ENCODE data around the gene JAK3. TPM values are rescaled to one million over a fixed set of nuclear protein-coding genes. Genes with fewer than 3 reads are reported as not detected.

JAK3 gene
- total and polyA plus RNA-seq, 2 of the 4 experiments (the other 2 are of a cell fraction), result 0.36 to 1.5 TPM

DNA sequence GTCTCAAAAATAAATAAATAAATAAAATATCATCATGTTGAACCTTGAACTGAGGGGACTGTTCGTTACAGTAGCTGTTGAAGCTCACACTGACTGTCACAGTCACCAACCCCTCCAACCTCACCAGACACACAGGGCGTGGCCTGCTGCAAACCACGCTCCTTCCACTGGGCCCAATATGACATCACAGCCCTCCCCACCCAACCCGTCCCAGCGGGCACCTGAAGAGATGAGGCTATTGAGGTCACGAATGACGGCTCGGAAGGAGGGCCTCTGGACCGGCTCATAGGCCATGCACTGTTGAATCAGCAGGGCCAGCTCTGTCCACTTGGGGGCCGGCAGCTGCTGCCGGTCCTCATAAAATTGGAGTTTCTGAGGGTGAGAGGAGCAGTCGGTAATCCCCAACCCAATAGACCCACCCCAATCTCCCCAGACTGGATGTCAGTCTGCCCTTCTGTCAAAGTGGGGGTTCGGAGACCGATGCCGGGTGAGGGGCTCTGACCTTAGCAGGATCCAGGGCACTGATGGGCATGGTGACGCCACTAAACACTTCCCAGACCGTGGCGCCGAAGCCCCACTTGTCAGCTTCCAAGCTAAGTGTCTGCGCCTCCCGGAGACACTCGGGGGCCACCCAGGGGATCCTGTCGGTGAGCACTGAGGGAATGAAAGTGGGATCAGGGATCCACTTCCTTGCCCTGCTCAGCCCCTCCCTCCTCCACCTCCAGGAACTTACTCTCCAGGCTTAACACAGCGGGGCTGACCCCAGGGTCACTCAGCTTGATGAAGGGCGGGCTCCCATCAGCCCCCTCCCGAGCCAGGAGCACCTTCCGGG lies 13.2 kb downstream of the JAK3 start:
- no peak overlapping the region for H3K27ac ChIP-seq (ENCODE audit: insufficient read depth, low read length)
- no peak overlapping the region for H2AFZ ChIP-seq (replicated peaks; ENCODE audit: low read length, poor library complexity)
- no peak overlapping the region for H2BK15ac ChIP-seq (ENCODE audit: low read depth, low read length)
- in situ Hi-C loops (cut with MboI; ENCODE audit: low sequenced_read_pairs), result no loop called here
- H3K18ac ChIP-seq (ENCODE audit: low read depth, low read length), result no peak overlapping the region
- no peak overlapping the region for H3K4me2 ChIP-seq (ENCODE audit: low read depth, low read length)
- H3K27me3 ChIP-seq (ENCODE audit: control insufficient read depth, insufficient read depth, low read length), result peaks cover 52% of the 10 kb centered on the region
- TF ChIP-seq CEBPB (IDR thresholded peaks at IDR 0.05; ENCODE audit: low read depth, low read length), result no peak
- TF ChIP-seq, protein P1, sequence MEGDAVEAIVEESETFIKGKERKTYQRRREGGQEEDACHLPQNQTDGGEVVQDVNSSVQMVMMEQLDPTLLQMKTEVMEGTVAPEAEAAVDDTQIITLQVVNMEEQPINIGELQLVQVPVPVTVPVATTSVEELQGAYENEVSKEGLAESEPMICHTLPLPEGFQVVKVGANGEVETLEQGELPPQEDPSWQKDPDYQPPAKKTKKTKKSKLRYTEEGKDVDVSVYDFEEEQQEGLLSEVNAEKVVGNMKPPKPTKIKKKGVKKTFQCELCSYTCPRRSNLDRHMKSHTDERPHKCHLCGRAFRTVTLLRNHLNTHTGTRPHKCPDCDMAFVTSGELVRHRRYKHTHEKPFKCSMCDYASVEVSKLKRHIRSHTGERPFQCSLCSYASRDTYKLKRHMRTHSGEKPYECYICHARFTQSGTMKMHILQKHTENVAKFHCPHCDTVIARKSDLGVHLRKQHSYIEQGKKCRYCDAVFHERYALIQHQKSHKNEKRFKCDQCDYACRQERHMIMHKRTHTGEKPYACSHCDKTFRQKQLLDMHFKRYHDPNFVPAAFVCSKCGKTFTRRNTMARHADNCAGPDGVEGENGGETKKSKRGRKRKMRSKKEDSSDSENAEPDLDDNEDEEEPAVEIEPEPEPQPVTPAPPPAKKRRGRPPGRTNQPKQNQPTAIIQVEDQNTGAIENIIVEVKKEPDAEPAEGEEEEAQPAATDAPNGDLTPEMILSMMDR (conservative IDR thresholded peaks at IDR 0.05; ENCODE audit: low read depth, low read length), result peak; percentile 11; the same call in 1 of the 2 replicates
- H4K8ac ChIP-seq (ENCODE audit: low read depth in 2 of 2, low read length in 2 of 2), result no peak overlapping the region
- no peak for DNase-seq
- H3K23ac ChIP-seq (ENCODE audit: low read depth, low read length), result no peak overlapping the region
- peaks cover 2% of the 10 kb centered on the region; the same call in 1 of the 2 replicates for H3K4me1 ChIP-seq (ENCODE audit: control insufficient read depth, insufficient read depth, low read length)
- H3K9ac ChIP-seq (ENCODE audit: low read depth, low read length), result no peak overlapping the region
- H2AK5ac ChIP-seq (ENCODE audit: low read depth, low read length), result no peak overlapping the region
- no peaks in the 10 kb centered on the region for H3K79me1 ChIP-seq (ENCODE audit: low read depth in 1 of 2, low read length in 2 of 2)
- no CpG with 5 or more reads among the region's 27 CpGs for WGBS, 2 experiments (ENCODE audit: extremely low coverage in 2 of 2, insufficient read length in 1 of 2)
- ATAC-seq (ENCODE audit: low read depth), result no peak
- H3K56ac ChIP-seq (ENCODE audit: extremely low read depth, insufficient read depth, low read length), result no peak overlapping the region
- H3K14ac ChIP-seq (replicated peaks; ENCODE audit: low read depth, low read length), result no peak overlapping the region
- H2BK20ac ChIP-seq (ENCODE audit: low read depth, low read length), result no peak overlapping the region
- POLR2A ChIA-PET (ENCODE audit: unreplicated experiment), result no interaction called here
- H3K9me3 ChIP-seq (ENCODE audit: control insufficient read depth, insufficient read depth, low read length), result no peaks in the 10 kb centered on the region
- no TSS peak for BruUV-seq (replicated peaks)
- H3K4ac ChIP-seq (ENCODE audit: low read depth, low read length), result no peak overlapping the region
- no peak overlapping the region for H2BK120ac ChIP-seq (ENCODE audit: low read depth, low read length)
- H2BK5ac ChIP-seq (ENCODE audit: low read depth, low read length, poor library complexity, severe bottlenecking), result no peak overlapping the region
- no peaks in the 10 kb centered on the region for H4K20me1 ChIP-seq (ENCODE audit: insufficient read depth, low read length)
- no peaks in the 10 kb centered on the region for H3K36me3 ChIP-seq (ENCODE audit: control insufficient read depth, insufficient read depth, low read length)
- H4K5ac ChIP-seq (ENCODE audit: low read depth, low read length), result no peak overlapping the region
- no peak overlapping the region for H3K4me3 ChIP-seq (ENCODE audit: insufficient read depth, low read depth, low read length)
- H4K91ac ChIP-seq (ENCODE audit: insufficient read depth, low read depth, low read length), result no peak overlapping the region
- dilution Hi-C loops (cut with HindIII; ENCODE audit: low sequenced_read_pairs, unreplicated experiment), result no loop called here
- no peaks in the 10 kb centered on the region for H3K9me1 ChIP-seq (ENCODE audit: insufficient read depth, low read length)
- CTCF ChIA-PET, result no interaction called here
- H2AK9ac ChIP-seq (replicated peaks; ENCODE audit: low read depth, low read length, poor library complexity), result no peak overlapping the region
- intact Hi-C loops (cut with micrococcal nuclease), result no loop called here
